ENCODE measurements around the gene COLEC11. TPM values are rescaled to one million over a fixed set of nuclear protein-coding genes. Genes with fewer than 3 reads are reported as not detected.
"Not testable (repeated sequence)": the region's sequence is repeated elsewhere in the genome, so short reads cannot be mapped to it uniquely, and the experiment has no call there.

Gene COLEC11
- total RNA-seq, 1 donor from 2014 or later, result 2.3 TPM

- Mint-ChIP-seq H3K4me3 (ENCODE audit: unreplicated experiment) (no peak overlapping the region), H3K4me1 (ENCODE audit: unreplicated experiment) (peaks cover 4% of the 10 kb centered on the region), H3K36me3 (ENCODE audit: low read depth, unreplicated experiment) (no peaks in the 10 kb centered on the region), H3K27me3 (ENCODE audit: unreplicated experiment) (peaks cover 11% of the 10 kb centered on the region), H3K27ac (ENCODE audit: unreplicated experiment) (no peak overlapping the region), H3K9me3 (ENCODE audit: unreplicated experiment) (no peaks in the 10 kb centered on the region)
- no peak for TF ChIP-seq CTCF (IDR thresholded peaks at IDR 0.05; ENCODE audit: unreplicated experiment)
- no peak for DNase-seq (ENCODE audit: low spot score)
Observed at GRCh38 chr2:3655871-3656761, 61.2 kb downstream of the COLEC11 start.

- Mint-ChIP-seq H3K4me1 (ENCODE audit: unreplicated experiment) (no peaks in the 10 kb centered on the region), H3K27me3 (ENCODE audit: unreplicated experiment) (peaks cover 7% of the 10 kb centered on the region)
Observed at GRCh38 chr2:3656762-3657721, 62.1 kb downstream of the COLEC11 start.

GRCh38 chr2:3657881-3658280, 63.0 kb downstream of the COLEC11 start, which contains the start of gene ALLC:
TSS of gene ALLC (plus strand) at chr2:3658200. CDS start at chr2:3671158, 12,958 bp downstream.
- no peak for DNase-seq (ENCODE audit: low spot score)
- TF ChIP-seq CTCF (IDR thresholded peaks at IDR 0.05; ENCODE audit: unreplicated experiment), result no peak
- Mint-ChIP-seq H3K4me1 (ENCODE audit: unreplicated experiment) (no peaks in the 10 kb centered on the region), H3K27me3 (ENCODE audit: unreplicated experiment) (peaks cover 7% of the 10 kb centered on the region), H3K36me3 (ENCODE audit: low read depth, unreplicated experiment) (no peaks in the 10 kb centered on the region), H3K9me3 (ENCODE audit: unreplicated experiment) (no peaks in the 10 kb centered on the region), H3K4me3 (ENCODE audit: unreplicated experiment) (no peak within 1 kb of the TSS), H3K27ac (ENCODE audit: unreplicated experiment) (no peak within 1 kb of the TSS)

More at GRCh38 chr2:3656762-3657721, 62.1 kb downstream of the COLEC11 start:
- no peaks in the 10 kb centered on the region for H3K9me3 Mint-ChIP-seq (ENCODE audit: unreplicated experiment)
- no peak for TF ChIP-seq CTCF (IDR thresholded peaks at IDR 0.05; ENCODE audit: unreplicated experiment)
- H3K36me3 Mint-ChIP-seq (ENCODE audit: low read depth, unreplicated experiment), result no peaks in the 10 kb centered on the region
- no peak overlapping the region for H3K4me3 Mint-ChIP-seq (ENCODE audit: unreplicated experiment)
- no peak for DNase-seq (ENCODE audit: low spot score)
- no peak overlapping the region for H3K27ac Mint-ChIP-seq (ENCODE audit: unreplicated experiment)

GRCh38 chr2:3659447-3660432, 64.8 kb downstream of the COLEC11 start:
- no peaks in the 10 kb centered on the region for H3K9me3 Mint-ChIP-seq (ENCODE audit: unreplicated experiment)
- H3K27ac Mint-ChIP-seq (ENCODE audit: unreplicated experiment), result no peak overlapping the region
- no peaks in the 10 kb centered on the region for H3K36me3 Mint-ChIP-seq (ENCODE audit: low read depth, unreplicated experiment)

GRCh38 chr2:3660640-3661039, 65.7 kb downstream of the COLEC11 start:
- DNase-seq (ENCODE audit: low spot score); H3K9me3 Mint-ChIP-seq (ENCODE audit: unreplicated experiment); H3K4me3 Mint-ChIP-seq (ENCODE audit: unreplicated experiment); H3K27me3 Mint-ChIP-seq (ENCODE audit: unreplicated experiment); H3K27ac Mint-ChIP-seq (ENCODE audit: unreplicated experiment); H3K4me1 Mint-ChIP-seq (ENCODE audit: unreplicated experiment); H3K36me3 Mint-ChIP-seq (ENCODE audit: low read depth, unreplicated experiment): not testable (repeated sequence)

More at GRCh38 chr2:3659447-3660432, 64.8 kb downstream of the COLEC11 start:
- no peak overlapping the region for H3K4me3 Mint-ChIP-seq (ENCODE audit: unreplicated experiment)
- TF ChIP-seq CTCF (IDR thresholded peaks at IDR 0.05; ENCODE audit: unreplicated experiment), result no peak
- DNase-seq (ENCODE audit: low spot score), result no peak
- peaks cover 3% of the 10 kb centered on the region for H3K27me3 Mint-ChIP-seq (ENCODE audit: unreplicated experiment)
- no peaks in the 10 kb centered on the region for H3K4me1 Mint-ChIP-seq (ENCODE audit: unreplicated experiment)

Data from endothelial cell (in vitro differentiated cells).